Measurements from ENCODE around the gene TEX29. TPM values are rescaled to one million over a fixed set of nuclear protein-coding genes. Genes with fewer than 3 reads are reported as not detected.

TEX29 gene
- total and polyA plus RNA-seq, 2 donors (not counting 1 experiment from before 2014, with no cell fraction given): 0.66 to 0.86 TPM

- DNase-seq (no peak), ATAC-seq (ENCODE audit: low read depth) (no peak)
- Histone ChIP-seq H2AFZ (ENCODE audit: insufficient read depth, low read depth, low read length, poor library complexity, severe bottlenecking) (no peak overlapping the region), H3K4me3 (ENCODE audit: control extremely low read depth in 1 of 5, extremely low read depth in 1 of 5, insufficient read depth in 1 of 5, low read depth in 2 of 5, low read length in 4 of 5) (no peak overlapping the region), H3K36me3 (replicated peaks in 1 of 2; ENCODE audit: control extremely low read depth in 1 of 2, control insufficient read depth in 1 of 2, extremely low read depth in 1 of 2, insufficient read depth in 2 of 2, low read length in 1 of 2) (no peaks in the 10 kb centered on the region), H3K27me3 (replicated peaks in 1 of 4; ENCODE audit: control extremely low read depth in 1 of 4, control insufficient read depth in 3 of 4, insufficient read depth in 4 of 4, low read length in 3 of 4) (no peaks in the 10 kb centered on the region), H3K9ac (ENCODE audit: low read length) (no peak overlapping the region), H3K9me3 (ENCODE audit: control extremely low read depth in 1 of 3, control insufficient read depth in 2 of 3, insufficient read depth in 1 of 3, low read length in 2 of 3) (peaks cover 0 to 3% (median 0%) of the 10 kb centered on the region in 3 donors), H3K27ac (ENCODE audit: low read length in 2 of 2) (no peak overlapping the region), H3K79me2 (ENCODE audit: control insufficient read depth, insufficient read depth, low read length) (no peaks in the 10 kb centered on the region), H4K20me1 (ENCODE audit: control insufficient read depth, insufficient read depth, low read length, poor library complexity, severe bottlenecking) (no peaks in the 10 kb centered on the region), H3K4me1 (ENCODE audit: control insufficient read depth in 2 of 2, insufficient read depth in 2 of 2, low read length in 2 of 2) (no peaks in the 10 kb centered on the region), H3K4me2 (replicated peaks; ENCODE audit: low read depth, low read length, poor library complexity, severe bottlenecking) (no peak overlapping the region)
- ChIA-PET POLR2A (no interaction called here), CTCF (no interaction called here)
- H3K9me3 Mint-ChIP-seq (ENCODE audit: insufficient read depth): no peaks in the 10 kb centered on the region
- intact Hi-C loops (cut with micrococcal nuclease): no loop called here
- no peak for TF ChIP-seq EZH2 (IDR thresholded peaks at IDR 0.05; ENCODE audit: borderline replicate concordance, insufficient read depth, low read depth, low read length, poor library complexity, severe bottlenecking)
- TF ChIP-seq CTCF (IDR thresholded peaks at IDR 0.05): no peak
- H3K27ac Mint-ChIP-seq: no peak overlapping the region
- WGBS (ENCODE audit: insufficient coverage): 89% methylated on average over 10 of the region's 21 CpGs
- H3K4me1 Mint-ChIP-seq: no peaks in the 10 kb centered on the region
- peaks cover 43% of the 10 kb centered on the region for H3K27me3 Mint-ChIP-seq
- no peak overlapping the region for H3K4me3 Mint-ChIP-seq
Measured at GRCh38 chr13:111383591-111384440, 63.4 kb downstream of the TEX29 start.

DNA sequence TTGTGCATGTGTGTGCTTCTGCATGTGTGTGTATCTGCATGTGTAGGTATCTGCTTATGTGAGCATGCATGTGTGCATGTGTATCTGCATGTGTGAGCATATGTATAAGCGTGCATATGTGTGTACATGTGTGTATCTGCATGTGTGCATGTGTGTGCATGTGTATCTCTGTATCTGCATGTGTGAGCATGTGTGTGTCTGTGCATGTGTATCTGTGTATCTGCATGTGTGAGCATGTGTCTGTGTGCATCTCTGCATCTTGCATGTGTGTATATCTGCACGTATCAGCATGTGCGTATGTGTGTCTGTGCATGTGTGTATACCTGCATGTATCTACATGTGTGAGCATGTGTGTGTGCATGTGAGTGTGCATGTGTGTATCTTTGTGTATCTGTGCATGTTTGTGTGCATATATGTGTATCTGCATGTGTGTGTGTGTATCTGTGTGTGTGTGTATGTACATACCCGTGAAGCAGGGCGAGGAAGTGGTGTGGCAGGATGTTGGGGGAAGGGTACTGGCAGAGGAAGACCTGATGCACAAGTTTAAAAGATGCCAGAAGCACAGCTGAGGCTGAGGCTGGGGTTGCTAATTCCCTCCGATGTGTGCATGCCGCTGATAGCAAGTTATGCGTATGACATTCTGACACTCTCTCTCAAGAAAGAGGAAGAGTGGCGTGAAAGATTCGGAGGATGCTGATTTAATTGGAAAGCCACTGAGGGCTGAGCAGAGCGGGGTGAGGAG lies 64.2 kb downstream of the TEX29 start:
- no peak for TF ChIP-seq EZH2 (IDR thresholded peaks at IDR 0.05; ENCODE audit: borderline replicate concordance, insufficient read depth, low read depth, low read length, poor library complexity, severe bottlenecking)
- no peak for TF ChIP-seq CTCF (IDR thresholded peaks at IDR 0.05)
- Histone ChIP-seq H4K20me1 (ENCODE audit: control insufficient read depth, insufficient read depth, low read length, poor library complexity, severe bottlenecking) (no peaks in the 10 kb centered on the region), H3K4me1 (ENCODE audit: control insufficient read depth in 2 of 2, insufficient read depth in 2 of 2, low read length in 2 of 2) (no peaks in the 10 kb centered on the region), H3K27me3 (replicated peaks in 1 of 4; ENCODE audit: control extremely low read depth in 1 of 4, control insufficient read depth in 3 of 4, insufficient read depth in 4 of 4, low read length in 3 of 4) (no peaks in the 10 kb centered on the region), H3K4me2 (replicated peaks; ENCODE audit: low read depth, low read length, poor library complexity, severe bottlenecking) (no peak overlapping the region), H3K9ac (ENCODE audit: low read length) (no peak overlapping the region), H3K27ac (ENCODE audit: low read length in 2 of 2) (no peak overlapping the region), H3K4me3 (ENCODE audit: control extremely low read depth in 1 of 5, extremely low read depth in 1 of 5, insufficient read depth in 1 of 5, low read depth in 2 of 5, low read length in 4 of 5) (no peak overlapping the region), H3K79me2 (ENCODE audit: control insufficient read depth, insufficient read depth, low read length) (no peaks in the 10 kb centered on the region), H3K9me3 (ENCODE audit: control extremely low read depth in 1 of 3, control insufficient read depth in 2 of 3, insufficient read depth in 1 of 3, low read length in 2 of 3) (peaks cover 0 to 3% (median 0%) of the 10 kb centered on the region in 3 donors), H3K36me3 (replicated peaks in 1 of 2; ENCODE audit: control extremely low read depth in 1 of 2, control insufficient read depth in 1 of 2, extremely low read depth in 1 of 2, insufficient read depth in 2 of 2, low read length in 1 of 2) (no peaks in the 10 kb centered on the region), H2AFZ (ENCODE audit: insufficient read depth, low read depth, low read length, poor library complexity, severe bottlenecking) (no peak overlapping the region)
- WGBS (ENCODE audit: insufficient coverage): 22% methylated on average over 11 of the region's 11 CpGs
- H3K9me3 Mint-ChIP-seq (ENCODE audit: insufficient read depth): no peaks in the 10 kb centered on the region
- intact Hi-C loops (cut with micrococcal nuclease): no loop called here
- DNase-seq (no peak), ATAC-seq (ENCODE audit: low read depth) (no peak)
- no peak overlapping the region for H3K4me3 Mint-ChIP-seq
- ChIA-PET CTCF (no interaction called here), POLR2A (no interaction called here)
- no peaks in the 10 kb centered on the region for H3K4me1 Mint-ChIP-seq
- no peak overlapping the region for H3K27ac Mint-ChIP-seq
- H3K27me3 Mint-ChIP-seq: peaks cover 42% of the 10 kb centered on the region
